Limb (tissue), 2 donors: Measurements from ENCODE around the gene DPYSL3.
A peak's percentile ranks its signal among the peaks of the same experiment; 100 is the strongest.

Experiments
- DNase-seq, 2 donors: peaks; one replicate each; pipeline ENCODE4 v3.0.0-alpha.2; 2016; ENCODE audit errors: extremely low spot score in 2 of 2

Gene DPYSL3

DNA sequence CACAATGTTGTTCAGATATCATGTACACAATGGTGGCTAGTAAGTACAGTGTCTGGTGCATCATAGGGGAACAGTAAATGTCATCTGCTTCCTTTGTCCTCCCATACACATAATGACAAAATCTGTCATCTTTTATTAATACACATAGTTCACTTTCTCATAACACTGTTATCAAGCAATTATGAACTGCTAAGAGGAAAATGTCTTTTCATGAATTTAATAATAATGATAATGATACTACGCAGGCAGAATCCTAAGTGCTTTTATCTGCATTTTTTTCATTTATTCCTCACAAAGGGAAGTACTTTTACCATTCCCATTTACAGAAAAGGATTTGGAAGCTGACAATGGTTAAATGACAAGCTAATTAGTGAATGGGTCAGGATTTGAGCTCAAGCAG, 35.7 kb downstream of the DPYSL3 start:
- no peak for DNase-seq

DNA sequence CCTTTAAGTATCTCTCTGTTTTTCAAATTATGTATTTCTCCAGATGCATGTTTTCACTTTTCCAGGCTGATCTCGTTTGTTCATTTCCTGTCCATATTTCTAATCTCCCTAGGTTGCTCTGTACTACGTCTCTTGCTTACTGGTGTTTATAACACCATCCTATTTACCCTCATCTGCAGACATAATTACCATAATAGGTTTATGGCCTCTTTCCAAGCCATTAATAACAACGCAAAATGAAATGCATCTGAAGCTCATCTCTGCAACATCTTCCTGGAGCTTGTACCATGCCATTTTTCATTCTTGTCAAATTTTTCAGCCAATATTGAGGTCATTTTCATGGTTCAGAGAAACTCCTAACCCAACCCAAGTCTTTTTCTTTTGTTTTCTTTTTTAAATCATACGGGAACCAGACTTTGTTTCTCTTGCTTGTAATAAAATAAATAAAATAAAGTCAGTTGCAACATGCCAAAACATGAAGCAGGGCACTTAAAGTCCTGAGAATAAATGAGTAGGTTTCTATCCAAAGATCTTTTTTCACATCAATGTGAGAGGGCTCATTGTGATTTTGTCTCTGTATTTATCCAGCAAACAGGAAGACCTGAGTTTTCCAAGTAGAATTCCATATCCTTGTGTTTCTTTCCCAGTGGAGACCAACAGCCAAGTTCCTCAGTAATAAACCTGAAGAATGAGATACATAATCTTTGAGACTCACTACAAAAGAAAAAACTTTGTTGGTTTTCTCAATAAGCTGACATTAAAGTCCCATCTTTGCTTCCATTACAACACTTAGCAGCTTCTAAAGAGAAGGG, 37.0 kb downstream of the DPYSL3 start:
- DNase-seq, result peak in 1 of 2 donors; percentile 64

DNA sequence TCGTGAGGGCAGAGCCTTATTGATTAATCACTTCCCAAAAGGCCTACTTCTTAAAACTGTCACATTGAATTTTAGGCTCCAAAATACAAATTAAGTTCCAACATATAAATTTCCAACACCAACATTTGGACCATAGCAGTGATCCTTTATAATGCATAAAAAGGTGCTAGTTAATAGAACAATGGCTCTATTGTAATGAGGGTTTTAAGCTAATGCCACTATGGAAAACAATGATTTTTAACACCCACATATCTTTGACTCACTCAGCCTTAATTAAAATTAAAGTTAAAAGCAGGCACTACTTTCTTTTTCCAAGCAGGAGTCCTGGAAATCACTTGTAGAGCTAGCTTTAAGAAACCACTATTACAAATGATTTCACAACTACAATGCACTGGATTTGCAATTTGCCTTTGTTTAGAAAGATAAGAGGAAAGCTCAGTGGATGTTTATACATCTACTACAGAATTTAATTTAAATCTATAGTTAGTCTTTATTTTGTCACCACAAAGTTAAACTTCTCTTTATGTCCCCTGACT, 41.8 kb downstream of the DPYSL3 start:
- DNase-seq, result no peak

DNA sequence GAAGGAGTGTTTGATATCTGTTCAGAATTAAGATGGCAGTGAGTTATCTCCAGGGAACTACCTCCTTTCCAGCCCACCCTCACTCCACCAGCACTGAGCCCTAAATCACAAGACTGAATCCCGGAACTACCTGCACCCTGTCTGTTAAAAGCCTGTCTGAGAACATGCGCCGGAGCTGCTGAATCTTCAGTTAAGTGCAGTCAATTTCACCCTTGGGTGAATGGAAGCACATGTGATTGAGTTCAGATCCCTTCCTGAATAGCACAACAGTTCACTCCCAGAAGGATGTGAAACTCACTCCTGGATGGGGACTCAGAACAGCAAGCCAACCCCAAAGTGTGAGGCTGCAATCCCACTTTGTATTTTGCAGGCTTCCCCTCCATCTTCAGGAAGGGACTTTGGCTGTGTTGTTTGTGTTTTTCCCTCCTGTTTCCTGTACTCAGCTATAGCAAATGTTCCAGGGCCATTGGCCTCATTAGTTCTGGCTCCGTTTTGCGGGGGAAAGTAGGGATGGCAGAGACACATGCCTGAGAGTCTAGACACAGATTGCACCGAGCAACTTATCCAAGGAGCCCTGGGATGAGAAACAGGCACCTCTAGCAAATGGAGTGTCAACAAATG, 43.4 kb downstream of the DPYSL3 start:
- DNase-seq, result peak in 1 of 2 donors; percentile 24

DNA sequence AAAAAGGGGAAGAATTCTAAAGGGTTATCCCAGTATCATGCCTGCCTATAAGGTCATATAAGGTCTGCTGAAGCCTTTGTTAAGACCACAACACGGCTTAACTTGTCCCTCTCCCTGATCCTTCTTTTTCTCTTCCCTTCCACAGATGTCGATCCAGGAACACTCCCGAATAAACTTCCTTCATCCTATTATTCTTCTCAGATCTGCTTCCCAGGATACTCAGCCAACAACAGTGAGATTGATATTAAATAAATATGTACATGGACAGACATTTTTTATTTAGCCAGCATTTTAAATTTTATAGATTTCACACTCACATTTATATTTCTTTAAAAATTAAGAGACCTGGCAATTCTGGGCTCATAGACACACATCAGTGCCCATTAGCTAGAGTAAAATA, 44.1 kb downstream of the DPYSL3 start:
- DNase-seq, result no peak

DNA sequence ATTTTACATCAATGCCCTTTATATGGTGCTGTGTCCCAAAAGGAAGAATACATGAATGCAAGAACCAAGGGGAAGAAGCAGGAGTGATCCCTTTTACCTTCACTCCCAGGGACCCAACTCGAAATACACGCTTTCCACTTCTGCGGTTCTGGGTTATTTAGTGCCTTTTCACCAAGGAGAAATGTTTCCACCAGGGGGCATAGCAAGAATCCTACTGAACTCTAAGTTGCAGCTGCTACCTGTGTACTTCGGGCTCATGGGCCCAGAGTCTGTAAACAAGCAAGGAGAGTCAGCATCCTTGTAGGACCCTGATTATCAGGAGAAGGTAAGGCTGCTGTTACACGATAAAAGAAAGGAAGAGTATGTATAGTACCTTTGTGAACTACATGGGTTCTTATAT, 45.7 kb downstream of the DPYSL3 start:
- no peak for DNase-seq

DNA sequence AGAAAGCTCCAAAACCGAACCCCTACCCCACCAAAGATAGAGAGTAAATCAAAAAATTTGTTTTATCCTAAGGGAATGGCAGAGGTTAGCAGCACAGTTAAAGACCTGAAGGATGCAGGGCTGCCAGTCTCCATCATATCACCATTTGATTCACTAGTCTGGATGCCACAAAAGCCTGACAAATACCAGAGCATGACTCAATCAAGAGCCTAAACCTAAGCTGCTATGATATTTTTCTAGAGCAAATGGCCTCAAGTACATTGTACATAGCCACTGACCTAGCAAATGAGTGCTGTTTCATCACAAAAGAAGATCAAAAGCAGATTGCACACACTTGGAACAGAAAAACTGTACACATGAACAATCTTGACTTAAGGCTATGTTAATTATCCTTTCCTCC, 48.0 kb downstream of the DPYSL3 start:
- DNase-seq, result no peak

DNA sequence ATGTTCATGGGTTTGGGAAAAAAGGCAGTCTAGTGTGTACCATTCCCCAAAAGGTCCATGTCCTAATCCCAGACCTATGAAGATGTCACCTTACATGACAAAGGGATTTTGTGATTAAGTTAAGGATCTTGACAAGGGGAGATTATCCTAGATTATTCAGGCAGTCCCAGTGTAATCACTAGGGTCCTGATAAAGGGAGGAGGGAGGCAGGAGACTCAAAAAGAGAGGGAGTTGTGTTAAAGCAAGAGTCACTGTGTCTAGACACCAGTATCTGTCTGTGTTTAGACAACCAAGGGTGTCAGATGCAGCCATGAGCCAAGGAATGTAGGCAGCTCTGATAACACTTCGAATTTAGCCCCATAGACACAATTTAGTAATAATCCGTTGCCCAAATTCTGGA, 49.5 kb downstream of the DPYSL3 start:
- no peak for DNase-seq

DNA sequence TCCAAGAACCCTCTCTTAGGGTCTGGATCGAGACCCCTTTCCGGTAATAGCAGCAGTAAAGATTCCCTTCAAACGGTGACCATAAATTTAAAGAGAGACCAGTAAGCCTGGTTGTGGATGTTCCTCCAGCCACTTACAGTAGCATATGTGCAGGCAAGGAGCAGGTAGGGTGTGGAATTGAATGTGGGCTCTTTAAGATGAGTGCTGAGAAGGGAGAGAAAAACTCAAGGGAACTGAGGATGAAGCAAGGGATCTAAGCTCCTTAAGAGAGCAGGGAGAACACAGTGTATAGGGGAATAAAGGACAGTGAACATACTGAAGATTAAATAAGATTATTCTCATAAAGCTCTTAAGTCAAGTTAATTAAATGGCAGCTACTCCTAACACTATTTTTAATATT, 51.3 kb downstream of the DPYSL3 start:
- DNase-seq, result no peak

DNA sequence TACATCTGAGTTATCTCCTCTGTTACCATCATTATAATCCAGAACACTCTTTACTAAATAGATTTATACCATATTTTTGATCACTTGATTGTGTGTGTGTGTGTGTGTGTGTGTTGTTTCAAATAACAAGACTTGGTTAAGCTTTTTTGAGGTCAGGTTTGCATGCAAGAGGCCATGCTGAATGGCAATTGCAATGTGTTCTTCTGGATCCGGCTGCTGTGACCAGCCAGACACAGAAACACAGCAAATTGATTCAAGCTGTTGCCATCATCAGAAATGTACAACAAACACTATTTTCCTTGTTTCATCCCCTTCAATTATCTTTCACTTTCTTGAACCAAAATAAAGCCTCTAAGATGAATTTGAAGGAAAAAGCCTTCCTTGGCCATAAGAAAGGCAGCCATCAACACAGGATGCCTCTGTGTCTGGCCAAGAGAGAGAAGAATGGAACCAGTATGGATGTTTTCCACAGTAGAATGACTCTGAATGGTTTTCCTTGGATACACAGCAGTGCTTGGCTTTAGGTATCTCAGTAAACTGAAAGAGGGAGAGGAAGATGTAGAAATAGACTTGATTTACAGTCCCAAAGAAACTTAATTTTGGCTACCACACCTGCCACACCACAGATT, 53.9 kb downstream of the DPYSL3 start:
- DNase-seq, result no peak

DNA sequence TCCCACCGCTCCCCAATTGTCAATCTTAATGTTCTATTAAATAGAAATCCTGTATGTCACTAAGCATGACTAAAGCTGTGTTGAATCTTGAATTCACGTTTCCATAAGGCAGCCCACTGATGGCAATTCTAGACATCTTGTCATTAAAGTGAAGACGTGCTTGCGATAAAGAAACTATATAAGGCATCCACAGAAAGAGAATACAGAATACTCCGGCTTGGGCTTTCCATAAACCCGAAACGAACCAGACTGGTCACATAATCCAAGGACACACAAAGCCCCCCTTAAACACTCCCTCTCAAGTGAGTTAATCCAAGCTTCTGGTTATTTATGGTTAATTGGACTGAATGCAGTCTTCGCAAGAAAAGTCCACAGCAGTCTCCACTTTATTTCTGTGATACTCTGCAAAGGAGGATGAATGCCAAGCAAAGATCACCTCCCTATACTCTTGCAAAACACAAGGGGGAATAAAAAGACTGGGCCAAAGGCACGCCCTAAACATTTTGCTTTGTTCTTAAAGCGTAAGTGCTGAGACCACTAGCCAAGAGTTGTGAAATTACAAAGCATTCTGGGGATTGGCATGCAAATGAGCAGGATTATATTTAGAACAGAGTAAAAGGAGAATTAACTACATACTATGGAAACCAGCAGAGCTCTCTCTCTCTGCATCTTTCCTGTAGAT, 54.7 kb downstream of the DPYSL3 start:
- peak in 1 of 2 donors; percentile 81 for DNase-seq

DNA sequence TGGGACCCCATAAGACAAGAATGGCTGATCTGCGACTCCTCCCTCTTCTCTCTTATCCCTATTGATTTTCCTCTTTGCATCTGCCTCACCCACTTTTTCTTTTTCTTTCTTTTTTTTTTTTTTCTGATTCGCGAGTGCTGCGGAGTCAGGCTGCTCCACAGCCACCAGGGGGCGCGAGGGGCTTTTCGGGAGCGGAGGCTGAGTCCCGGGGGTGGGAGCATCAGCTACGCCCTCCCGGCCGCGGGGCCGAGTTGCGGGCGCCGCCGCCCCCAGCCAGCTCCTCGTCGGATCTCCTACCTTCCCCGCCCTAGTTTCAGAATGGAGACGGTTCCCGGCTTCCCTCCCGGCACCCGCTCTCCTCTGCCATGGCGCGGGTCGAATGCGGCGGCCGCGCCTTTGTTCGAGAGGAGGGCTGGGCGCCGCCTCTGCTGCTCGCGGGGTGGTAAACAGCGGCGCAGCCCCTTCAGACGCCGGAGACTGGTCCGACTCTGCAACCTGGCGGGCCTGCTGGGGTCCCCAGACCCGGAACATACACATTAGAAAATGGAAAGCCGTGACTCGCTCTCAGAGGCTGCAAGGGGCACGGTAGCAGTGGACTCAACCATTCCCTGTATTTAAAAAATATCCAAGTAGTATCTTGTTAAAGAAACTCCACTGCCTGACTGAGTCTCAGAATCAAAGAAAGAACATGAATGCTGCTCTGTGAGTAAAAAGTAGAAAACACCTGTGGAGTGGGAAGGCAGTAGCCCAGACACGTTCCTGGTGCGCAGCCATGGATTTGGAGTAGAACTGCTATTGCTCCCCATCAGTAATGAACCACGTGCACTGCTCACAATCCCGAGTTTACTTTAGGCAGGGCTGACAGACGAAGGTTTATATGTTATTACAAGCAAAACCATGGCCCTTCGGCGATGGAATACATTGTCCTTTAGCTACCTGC, 55.7 kb downstream of the DPYSL3 start:
- DNase-seq, result peak; percentile 88 to 96

DNA sequence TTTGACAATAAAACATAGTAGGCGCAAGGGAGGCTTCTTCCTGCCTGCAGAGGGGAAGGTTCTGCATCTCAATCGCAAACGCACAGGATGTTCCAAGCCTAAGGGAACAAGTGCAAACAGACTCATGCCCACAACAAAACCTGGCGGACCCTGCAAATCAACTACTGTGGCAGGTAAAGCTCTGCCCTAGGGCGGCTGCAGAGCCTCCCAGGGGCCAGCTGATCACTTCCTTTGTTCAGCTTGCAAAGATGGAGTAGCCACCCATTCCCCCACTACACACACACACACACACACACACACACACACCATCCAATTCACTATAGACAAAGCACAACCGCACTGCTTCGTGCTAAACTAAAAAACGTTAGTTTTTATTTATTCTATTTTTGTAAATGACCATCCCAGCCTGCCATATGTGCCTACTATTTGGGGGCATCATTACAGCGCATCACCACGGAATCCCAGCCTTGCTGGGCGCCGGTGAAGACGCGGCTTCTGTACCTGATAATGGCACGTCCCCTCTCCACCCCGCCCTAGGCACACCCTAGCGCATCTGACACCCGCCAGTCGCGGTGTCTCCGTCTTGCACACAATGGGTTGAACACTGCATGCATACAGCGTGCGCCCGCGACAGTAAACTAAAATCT, 57.6 kb downstream of the DPYSL3 start:
- peak in 1 of 2 donors; percentile 64 for DNase-seq

DNA sequence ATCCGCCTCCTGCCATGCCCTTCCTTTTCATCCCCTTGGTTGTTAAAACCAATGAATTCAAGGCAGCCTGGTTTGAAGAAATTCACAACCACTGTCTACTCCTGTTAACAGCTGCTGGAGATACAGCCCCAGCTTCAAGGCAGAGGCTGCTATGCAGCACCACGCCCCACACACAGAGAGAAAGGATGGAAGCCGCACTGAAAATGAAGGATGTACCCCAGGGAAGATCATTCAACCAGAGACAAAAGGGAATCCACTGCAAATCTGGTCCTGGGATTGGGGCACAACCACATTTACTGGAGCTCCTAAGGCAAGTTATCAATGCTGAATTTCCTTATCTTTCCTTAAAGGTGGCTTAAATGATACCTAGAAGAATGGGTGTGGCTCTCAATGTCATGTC, 58.7 kb downstream of the DPYSL3 start:
- no peak for DNase-seq

DNA sequence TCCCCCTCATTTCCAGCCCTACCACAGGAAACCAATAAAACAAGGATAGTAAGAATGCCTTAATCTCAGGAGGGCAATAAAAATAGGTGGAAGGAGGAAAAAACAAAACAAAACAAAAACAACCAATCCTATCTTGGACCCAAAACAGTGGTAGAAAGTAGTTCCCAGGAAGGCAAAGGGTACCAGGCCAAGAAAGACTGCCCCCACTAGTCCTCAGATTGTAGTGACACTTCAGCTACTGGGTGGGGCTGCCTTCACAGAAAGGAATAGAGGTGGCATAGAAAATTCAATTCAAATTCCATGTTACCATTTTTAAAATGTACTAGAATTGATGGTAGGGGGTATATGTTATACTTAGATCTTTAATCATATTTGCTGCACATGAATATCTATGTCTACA, 59.3 kb downstream of the DPYSL3 start:
- no peak for DNase-seq

DNA sequence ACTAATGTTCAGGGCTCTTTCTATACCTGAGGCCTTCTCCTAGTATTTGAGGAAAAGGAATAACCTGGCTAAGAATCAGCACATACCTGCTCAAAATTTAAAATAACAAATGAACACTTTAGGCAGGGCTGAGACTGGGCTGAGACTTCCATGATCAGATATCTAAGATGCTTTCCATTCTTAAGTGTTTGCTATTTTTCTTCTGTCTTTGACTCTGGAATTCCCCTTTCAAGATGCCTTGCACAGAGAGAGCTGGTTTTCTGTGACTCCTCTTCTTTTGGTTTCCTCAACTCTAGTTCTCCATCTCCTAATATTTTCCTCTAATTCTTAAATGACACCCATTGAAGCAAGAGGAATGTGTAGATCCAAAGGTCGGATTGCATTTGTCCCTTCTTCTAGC, 61.1 kb downstream of the DPYSL3 start:
- no peak for DNase-seq

DNA sequence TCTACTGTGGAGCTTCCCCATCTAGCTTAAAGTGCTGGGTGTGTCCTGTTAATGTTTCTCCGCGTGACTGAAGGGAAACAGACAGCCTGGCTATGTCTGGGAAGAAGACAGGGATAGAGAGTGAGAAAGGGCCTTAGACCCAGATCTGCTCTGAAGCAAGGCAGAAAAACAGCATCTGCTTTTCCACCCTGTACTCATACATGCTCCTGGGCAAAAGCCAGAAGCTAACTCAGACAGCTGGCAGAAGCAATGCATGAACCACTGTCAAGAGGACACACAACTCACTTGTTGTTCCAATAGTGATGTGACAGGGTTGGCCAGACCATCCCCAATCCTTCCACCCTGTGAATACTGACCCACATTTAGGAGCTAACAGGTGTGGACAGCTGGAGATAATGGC, 63.3 kb downstream of the DPYSL3 start:
- DNase-seq, result peak in 1 of 2 donors; percentile 35

DNA sequence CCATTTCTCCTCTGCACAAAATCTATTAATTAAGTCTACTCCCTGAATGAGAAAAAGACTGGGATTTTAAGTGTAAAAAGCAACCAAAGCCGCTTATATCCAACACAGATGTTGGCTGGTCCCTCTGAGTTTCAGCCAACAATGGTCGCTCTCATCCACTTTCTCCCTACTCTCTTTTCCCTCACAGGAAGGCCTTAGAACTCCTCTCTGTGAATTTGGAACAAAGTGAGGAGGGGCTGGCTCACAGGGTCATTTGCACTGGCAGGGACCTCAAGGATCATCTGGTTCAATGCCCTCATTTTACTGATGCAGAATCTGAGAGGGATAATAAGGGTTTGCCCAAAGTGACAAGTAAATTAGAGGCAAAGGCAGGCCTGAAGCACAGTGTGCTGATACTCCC, 64.0 kb downstream of the DPYSL3 start:
- peak in 1 of 2 donors; percentile 17 for DNase-seq

DNA sequence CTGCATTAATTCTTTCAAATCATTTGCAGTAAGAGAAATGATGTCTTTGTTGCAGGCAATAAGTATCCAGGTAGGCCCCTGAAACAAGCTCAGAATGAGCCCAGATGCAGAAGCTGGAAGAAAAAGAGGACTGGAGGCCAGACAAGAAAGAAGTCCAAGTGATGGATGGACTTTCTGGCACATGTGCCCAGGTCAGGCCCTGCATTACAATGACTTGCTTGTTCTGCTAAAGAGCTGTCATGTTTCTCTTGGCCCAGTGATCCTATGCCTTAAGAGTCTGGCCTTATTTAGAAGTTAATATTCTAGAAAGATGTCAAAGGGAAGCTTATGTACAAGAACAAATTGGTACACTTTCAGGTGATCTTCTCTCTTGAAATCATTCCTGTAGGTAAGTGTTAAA, 64.8 kb downstream of the DPYSL3 start:
- no peak for DNase-seq

DNA sequence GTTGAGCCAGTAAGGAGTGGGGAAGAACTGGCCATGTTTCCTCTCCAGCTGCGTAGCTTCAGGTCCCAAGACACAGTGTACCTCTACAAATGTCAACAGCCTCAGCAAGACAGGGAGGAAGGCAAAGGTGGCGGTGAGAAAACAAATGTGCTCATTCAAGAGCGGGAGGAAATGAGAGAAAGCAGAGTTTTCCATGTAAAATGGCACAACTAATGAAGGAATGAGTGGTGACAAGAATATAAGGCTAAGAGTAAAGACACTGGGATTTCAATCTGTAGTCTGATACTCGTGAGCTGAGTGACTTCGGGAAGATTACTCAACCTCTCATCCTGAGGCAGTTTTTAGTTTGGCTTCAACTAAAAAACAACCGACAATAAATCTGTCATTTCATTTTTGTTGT, 67.6 kb downstream of the DPYSL3 start:
- DNase-seq, result no peak
